Epidermal melanocyte (primary cell): ENCODE measurements around the gene EID2.
A peak's percentile ranks its signal among the peaks of the same experiment; 100 is the strongest.

ENCODE experiments used
- DNase-seq: peaks from one replicate; pipeline ENCODE4 v3.0.0; 2011; ENCODE audit warnings: low spot score; ENCODE audit not compliant: insufficient read length

Gene EID2

GRCh38 chr19:39533791-39534190 is 6.2 kb downstream of the EID2 start:
- DNase-seq: no peak

DNA sequence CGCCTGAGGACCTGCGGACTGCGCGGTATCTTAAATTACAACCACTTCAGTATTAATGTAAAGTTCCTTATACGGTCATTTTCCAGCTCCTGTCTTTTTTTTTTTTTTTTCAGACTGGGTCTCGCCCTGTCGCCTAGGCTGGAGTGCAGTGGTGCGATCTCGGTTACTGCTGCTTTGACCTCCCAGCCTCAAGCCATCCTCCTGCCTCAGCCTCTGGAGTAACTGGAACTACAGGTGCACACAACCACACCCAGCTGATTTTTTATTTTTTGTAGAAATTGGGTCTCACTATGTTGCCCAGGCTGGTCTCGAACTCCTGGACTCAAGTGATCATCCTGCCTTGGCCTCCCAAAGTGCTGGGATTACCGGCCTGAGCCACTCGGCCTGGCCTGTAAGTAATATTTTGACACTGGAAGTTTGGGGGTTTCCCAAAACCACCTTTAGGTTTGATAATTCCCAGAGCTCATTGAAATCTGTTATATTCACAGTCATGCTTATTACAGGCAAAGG is 6.9 kb downstream of the EID2 start:
- DNase-seq: no peak

GRCh38 chr19:39532233-39533002 is 7.5 kb downstream of the EID2 start, which contains the start of gene EID2B:
Gene EID2B, minus strand, starts transcription at chr19:39532852. Its CDS starts 50 bp downstream, at chr19:39532802.
- DNase-seq: peak; percentile 95

GRCh38 chr19:39531834-39532232 is 8.1 kb downstream of the EID2 start:
- no peak for DNase-seq

DNA sequence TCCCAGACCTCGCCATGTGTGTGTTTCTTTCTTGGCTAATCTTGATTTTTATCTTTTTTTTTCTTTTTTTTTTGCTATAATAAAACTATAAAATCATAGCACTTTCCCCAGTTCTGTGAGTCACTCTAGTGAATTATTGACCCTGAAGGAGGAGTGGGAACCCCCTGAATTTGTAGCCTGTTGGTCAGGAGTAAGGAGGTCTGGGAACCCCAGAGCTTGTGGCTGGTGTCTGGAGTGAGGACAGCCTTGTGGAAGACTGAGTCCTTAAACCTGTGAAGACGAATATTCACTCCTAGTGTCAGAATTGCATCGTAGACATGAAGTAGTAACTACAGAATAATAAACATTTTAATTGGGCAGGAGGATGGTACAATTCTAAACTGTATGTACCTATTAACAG is 14.8 kb downstream of the EID2 start:
- DNase-seq: no peak

DNA sequence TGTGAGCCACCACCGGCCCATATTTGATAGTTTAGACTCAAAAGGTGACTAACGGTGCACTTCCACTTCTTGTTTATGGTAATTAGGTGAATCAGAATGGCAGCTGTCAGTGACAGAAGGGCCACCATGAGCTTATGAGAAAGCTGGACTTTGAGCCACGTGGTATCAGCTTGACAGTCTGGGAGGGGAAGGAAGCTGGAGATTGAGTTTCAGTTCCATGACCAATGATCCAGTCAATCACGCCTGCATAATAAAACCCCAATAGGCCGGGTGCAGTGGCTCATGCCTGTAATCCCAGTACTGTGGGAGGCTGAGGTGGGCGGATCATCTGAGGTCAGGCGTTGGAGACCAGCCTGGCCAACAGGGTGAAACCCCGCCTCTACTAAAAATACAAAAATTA is 15.5 kb downstream of the EID2 start:
- DNase-seq: no peak

GRCh38 chr19:39520541-39521484 is 19.1 kb downstream of the EID2 start:
- DNase-seq: no peak

- DNase-seq: no peak
Observed at GRCh38 chr19:39518975-39519374, 21.0 kb downstream of the EID2 start.

DNA sequence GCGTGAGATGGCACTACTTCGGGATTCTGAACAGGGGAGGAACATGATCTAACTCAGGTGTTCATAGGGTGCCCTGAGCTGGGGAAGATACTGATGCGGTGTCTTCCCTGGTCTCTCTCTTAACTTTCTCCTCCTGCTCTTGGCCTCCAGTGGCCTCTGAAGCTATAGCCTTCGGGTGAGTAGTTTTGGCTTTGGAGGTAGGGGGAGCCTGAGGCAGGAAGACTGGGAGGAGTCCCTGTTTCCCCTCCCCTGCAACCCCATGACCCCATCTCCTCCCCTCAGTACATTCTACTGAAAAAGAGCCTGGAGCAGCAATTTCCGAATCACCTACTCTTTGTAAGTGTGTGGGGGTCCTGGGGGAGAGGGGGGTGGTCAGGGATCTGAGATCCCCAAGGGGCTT is 21.5 kb downstream of the EID2 start:
- no peak for DNase-seq

DNA sequence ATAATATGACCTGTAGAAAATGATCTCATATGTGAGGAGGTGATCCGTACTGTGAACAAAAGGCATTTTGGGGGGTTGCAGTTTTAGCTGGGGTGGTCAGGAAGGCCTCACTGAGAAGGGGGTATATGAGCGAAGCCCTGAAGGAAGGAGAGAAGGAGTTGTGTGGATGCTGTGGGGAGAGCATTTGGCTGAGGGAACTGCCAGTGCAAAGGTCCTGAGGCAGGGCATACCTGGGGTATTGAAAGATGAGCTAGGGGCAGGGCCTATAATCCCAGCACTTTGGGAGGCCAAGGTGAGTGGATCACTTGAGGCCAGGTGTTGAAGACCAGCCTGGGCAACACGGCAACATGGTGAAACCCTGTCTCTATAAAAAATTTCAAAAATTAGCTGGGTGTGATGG is 22.5 kb downstream of the EID2 start:
- DNase-seq: no peak

GRCh38 chr19:39516270-39516669 is 23.7 kb downstream of the EID2 start:
- no peak for DNase-seq

- DNase-seq: no peak
Observed at GRCh38 chr19:39515551-39516191, 24.3 kb downstream of the EID2 start.

GRCh38 chr19:39514840-39515550 is 25.0 kb downstream of the EID2 start, which contains the start of gene SELENOV:
Gene SELENOV, plus strand, starts transcription at chr19:39515139. Its CDS starts 74 bp downstream, at chr19:39515213.
- no peak for DNase-seq

- DNase-seq: no peak
Observed at GRCh38 chr19:39512988-39513387, 27.0 kb downstream of the EID2 start.

- no peak for DNase-seq
Observed at GRCh38 chr19:39509233-39509632, 30.7 kb downstream of the EID2 start.

DNA sequence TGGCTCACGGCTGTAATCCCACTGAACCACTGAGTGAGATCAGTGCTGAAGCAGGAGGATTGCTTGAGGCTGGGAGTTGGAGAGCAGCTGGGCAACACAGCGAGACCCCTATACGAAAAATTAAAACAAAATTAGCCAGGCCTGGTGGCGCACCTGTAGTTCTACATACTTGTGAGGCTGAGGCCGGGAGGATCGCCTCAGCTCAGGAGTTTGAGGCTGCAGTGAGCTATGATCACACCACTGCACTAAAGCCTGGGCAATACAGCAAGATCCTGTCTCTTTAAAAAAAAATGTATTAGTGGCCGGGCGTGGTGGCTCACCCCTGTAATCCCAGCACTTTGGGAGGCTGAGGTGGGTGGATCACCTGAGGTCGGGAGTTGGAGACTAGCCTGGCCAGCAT is 31.3 kb downstream of the EID2 start:
- DNase-seq: no peak

DNA sequence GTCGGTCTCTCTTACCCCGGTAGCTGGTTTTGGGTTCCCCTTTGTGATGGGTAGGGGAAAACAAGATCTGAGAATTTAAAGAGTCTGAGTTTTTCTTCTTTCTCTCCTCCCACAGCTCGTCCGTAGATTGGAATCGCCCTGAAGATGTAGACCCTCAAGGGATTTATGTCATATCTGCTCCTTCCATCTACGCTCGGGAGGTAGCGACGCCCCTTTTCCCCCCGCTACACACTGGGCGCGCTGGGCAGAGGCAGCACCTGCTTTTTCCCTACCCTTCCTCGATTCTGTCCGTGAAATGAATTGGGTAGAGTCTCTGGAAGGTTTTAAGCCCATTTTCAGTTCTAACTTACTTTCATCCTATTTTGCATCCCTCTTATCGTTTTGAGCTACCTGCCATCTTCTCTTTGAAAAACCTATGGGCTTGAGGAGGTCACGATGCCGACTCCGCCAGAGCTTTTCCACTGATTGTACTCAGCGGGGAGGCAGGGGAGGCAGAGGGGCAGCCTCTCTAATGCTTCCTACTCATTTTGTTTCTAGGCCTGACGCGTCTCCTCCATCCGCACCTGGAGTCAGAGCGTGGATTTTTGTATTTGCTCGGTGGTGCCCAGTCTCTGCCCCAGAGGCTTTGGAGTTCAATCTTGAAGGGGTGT is 32.1 kb downstream of the EID2 start:
- DNase-seq: no peak

- peak; percentile 60 for DNase-seq
Observed at GRCh38 chr19:39506944-39507714, 32.8 kb downstream of the EID2 start.

DNA sequence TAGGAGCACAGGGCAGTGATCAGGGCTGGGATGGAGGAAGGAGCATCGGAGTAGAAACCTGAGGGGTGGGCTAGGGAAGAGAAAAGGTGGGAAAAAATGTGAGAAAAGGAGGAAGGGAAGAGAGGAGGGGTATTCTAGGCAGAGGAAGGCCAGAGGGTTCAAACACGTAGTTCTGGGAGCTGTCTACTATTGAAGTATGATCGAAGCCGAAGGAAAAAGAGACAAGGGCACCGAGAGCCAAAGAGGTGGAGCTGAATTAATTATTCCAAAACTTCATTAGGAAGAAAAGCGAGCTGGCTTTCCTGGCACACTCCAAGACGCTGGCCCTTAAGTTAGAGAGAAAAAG is 33.4 kb downstream of the EID2 start:
- DNase-seq: no peak
